ENCODE results near the gene TBC1D22A.

DNA sequence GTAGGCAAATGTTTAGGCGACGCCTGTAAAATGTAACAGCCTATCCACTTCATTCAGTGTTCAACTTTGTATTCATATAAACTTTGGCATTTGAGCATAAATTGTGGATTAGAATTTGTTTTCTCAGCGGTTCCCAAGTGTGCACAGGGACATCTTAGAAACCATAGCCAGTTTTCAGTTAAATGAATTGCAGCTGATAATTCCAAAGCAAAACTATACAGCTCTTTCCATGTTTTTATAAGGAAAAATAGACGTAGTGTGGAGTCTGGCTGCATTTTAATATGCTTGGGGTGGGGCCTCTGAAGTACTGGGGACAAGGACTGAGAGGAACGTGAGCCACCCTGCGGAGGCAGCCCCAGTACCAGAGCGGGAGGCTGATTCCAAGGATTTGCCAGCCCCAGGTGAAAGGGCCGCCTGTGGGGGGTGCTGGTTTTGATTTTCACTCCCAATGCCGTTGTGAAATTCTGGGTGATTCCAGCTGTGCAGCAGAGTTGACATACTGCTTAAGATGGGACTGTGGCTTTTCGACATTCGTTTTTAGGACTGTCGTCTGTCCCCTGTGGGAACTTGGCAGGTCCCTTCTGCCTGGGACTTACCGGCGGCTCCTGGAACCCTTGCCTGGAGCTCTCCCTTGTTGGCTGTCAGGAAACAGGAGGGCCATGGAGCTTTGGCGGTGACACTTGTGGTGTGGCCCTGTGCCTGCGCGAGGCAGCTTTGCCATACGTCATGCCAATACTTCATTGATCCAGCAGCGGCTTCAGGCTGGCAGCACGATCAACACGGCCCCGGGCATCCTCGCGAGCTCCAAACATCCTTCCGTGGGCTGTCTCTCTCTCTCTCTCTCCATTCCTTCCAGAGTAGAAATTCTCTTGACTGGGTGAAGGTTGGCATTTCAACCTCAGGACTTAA lies 370.9 kb downstream of the TBC1D22A start:
- TF ChIP-seq, protein P1, sequence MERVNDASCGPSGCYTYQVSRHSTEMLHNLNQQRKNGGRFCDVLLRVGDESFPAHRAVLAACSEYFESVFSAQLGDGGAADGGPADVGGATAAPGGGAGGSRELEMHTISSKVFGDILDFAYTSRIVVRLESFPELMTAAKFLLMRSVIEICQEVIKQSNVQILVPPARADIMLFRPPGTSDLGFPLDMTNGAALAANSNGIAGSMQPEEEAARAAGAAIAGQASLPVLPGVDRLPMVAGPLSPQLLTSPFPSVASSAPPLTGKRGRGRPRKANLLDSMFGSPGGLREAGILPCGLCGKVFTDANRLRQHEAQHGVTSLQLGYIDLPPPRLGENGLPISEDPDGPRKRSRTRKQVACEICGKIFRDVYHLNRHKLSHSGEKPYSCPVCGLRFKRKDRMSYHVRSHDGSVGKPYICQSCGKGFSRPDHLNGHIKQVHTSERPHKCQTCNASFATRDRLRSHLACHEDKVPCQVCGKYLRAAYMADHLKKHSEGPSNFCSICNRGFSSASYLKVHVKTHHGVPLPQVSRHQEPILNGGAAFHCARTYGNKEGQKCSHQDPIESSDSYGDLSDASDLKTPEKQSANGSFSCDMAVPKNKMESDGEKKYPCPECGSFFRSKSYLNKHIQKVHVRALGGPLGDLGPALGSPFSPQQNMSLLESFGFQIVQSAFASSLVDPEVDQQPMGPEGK (CRISPR knock-in tag; IDR thresholded peaks at IDR 0.05; ENCODE audit: borderline replicate concordance): no peak
- TF ChIP-seq ISL1 (CRISPR knock-in tag; IDR thresholded peaks at IDR 0.05): no peak
- TF ChIP-seq ARNTL (CRISPR knock-in tag; IDR thresholded peaks at IDR 0.05; ENCODE audit: borderline replicate concordance, low read depth): no peak
- TF ChIP-seq, protein P2, sequence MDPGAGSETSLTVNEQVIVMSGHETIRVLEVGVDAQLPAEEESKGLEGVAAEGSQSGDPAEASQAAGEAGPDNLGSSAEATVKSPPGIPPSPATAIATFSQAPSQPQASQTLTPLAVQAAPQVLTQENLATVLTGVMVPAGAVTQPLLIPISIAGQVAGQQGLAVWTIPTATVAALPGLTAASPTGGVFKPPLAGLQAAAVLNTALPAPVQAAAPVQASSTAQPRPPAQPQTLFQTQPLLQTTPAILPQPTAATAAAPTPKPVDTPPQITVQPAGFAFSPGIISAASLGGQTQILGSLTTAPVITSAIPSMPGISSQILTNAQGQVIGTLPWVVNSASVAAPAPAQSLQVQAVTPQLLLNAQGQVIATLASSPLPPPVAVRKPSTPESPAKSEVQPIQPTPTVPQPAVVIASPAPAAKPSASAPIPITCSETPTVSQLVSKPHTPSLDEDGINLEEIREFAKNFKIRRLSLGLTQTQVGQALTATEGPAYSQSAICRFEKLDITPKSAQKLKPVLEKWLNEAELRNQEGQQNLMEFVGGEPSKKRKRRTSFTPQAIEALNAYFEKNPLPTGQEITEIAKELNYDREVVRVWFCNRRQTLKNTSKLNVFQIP (CRISPR knock-in tag; IDR thresholded peaks at IDR 0.05; ENCODE audit: borderline replicate concordance, low read depth): no peak
- TF ChIP-seq, protein P3, sequence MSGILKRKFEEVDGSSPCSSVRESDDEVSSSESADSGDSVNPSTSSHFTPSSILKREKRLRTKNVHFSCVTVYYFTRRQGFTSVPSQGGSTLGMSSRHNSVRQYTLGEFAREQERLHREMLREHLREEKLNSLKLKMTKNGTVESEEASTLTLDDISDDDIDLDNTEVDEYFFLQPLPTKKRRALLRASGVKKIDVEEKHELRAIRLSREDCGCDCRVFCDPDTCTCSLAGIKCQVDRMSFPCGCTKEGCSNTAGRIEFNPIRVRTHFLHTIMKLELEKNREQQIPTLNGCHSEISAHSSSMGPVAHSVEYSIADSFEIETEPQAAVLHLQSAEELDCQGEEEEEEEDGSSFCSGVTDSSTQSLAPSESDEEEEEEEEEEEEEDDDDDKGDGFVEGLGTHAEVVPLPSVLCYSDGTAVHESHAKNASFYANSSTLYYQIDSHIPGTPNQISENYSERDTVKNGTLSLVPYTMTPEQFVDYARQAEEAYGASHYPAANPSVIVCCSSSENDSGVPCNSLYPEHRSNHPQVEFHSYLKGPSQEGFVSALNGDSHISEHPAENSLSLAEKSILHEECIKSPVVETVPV (CRISPR knock-in tag; IDR thresholded peaks at IDR 0.05): no peak
- TF ChIP-seq TCF4 (CRISPR knock-in tag; IDR thresholded peaks at IDR 0.05; ENCODE audit: borderline replicate concordance): no peak
- no peak for TF ChIP-seq ZFP30 (CRISPR knock-in tag; IDR thresholded peaks at IDR 0.05)
- TF ChIP-seq ZNF70 (CRISPR knock-in tag; IDR thresholded peaks at IDR 0.05): no peak
- TF ChIP-seq OSR1 (CRISPR knock-in tag; IDR thresholded peaks at IDR 0.05): no peak
- no peak for TF ChIP-seq ZNF565 (CRISPR knock-in tag; conservative IDR thresholded peaks at IDR 0.05; ENCODE audit: low read depth)
- no peak for TF ChIP-seq TOX (CRISPR knock-in tag; IDR thresholded peaks at IDR 0.05; ENCODE audit: borderline replicate concordance)
